Measurements from ENCODE around the gene HAPLN2.
"Not testable (repeated sequence)": the region's sequence is repeated elsewhere in the genome, so short reads cannot be mapped to it uniquely, and the experiment has no call there.

HAPLN2 gene

DNA sequence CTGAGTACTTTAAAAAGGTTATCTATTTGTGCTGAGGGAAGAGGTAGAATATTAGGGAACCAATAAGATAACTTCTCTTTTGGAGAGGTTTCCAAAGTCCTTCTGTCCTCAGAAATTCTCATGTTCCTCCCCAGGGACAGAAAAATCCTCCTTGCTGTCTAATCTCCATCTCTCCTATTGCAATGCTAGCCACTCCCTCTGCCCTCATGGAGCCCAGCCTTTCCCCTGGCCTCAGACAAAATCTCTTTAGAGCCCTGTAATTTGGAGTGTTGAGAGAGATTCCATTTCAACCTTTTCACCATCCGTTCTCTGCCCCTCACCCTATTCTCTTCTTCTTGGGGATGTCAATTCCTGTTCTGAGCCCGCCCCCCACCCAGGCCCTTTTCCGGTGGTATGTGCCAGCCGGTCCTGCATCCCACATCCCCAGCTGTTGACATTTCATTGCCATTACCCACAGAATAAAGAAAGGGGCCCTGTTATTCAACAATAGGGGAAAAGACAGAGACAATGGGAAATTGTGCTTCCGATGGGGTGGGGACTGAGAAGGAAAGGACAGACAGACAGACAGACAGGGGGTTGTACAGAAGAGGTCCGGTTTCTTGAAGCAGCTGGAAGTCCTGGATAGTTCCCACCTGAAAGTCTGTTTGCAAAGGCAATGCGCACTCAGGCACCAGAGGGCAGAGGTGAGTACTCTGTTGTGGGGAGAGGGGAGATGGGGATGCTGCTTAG lies at the start of gene HAPLN2:
Gene HAPLN2 (plus strand): TSS at position 563 of the 729 bp plus-strand sequence. CDS start 4,076 bp downstream, outside the sequence.
- no peak for DNase-seq (ENCODE audit: low spot score)

DNA sequence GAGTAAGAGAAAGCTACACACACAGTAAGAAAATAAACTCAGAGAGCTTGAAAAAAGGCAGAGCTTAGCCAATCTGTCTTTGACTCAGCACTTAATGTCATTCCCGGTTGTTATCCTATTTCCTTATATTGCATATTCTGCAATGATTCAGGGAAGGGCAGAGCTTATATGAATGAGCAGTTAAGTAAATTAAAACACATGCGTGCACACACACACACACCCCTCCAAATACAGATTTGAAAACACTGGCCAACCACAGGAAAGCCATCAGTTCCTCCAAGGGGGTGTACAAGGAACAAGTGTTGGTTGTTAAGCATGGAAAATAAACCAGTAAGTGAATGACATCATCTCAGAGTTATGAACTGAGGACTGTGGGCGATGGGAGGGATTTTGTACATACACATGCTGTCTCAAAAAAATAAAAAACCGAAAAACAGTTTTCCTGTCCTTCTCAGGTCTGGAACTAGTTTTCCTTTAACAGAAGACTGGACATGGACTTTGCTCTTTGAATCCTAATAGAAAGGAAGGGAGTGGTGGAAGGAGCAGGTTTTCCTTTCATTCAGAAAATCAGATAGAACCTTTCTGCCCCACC lies 47.9 kb upstream of the HAPLN2 start:
- DNase-seq (ENCODE audit: low spot score), result peak; percentile 58

DNA sequence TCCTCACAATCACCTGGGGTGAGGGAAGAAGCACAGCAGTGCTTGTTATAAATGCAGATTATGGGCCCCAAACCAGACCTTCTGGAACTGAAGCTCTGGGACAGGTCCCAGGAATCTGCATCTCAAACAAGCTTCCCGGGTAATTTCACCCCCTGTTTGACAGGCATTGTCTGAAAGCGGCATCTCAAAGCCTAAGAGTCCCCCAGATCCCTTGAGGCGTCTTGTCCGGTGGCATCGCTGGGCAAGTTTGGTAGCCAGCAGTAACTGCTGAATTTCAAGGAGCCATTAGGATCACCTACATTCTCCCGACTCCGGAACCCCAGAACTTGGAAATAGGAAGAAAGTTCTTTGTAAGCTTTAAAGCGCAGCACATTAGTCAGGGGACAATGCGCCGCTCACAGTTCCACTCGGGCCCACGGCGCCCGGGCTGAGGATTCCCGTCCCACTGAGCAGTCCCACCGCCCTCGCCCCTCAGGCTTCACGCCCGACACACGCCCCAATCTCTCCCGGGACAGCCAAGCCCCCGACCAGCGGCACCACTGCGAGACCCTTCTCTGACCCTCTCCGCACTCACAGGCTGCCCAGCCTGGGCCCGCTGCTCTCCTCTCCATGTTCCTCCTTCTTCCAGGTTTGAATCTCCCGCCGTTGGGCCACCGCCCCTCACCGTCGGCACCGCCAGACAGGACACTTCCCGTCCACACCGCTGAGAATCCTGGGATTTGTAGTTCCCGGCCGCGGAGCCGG lies 47.1 kb upstream of the HAPLN2 start, which contains the start of gene IQGAP3:
Gene IQGAP3 (minus strand): TSS at position 647 of the 744 bp plus-strand sequence. CDS start 36 bp downstream, at position 611.
- DNase-seq (ENCODE audit: low spot score), result peak; percentile 93

DNA sequence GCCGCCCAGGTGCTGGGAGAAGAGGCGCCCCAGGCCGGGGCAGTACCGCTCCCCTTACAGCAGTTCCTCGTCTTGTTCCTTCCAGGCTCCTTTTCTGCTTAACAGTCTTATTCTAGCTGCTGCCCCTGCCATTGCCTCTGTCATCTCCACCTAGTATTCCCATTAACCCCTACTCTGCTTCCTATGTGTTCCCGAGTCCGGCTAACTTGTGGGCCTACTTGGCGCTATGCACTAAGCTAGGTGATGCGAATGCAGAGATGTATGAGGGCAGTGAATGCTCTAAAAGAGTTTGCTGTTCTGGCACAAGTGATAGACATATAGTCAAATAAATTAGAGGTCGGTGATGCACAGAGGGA lies 46.6 kb upstream of the HAPLN2 start:
- no peak for DNase-seq (ENCODE audit: low spot score)

DNA sequence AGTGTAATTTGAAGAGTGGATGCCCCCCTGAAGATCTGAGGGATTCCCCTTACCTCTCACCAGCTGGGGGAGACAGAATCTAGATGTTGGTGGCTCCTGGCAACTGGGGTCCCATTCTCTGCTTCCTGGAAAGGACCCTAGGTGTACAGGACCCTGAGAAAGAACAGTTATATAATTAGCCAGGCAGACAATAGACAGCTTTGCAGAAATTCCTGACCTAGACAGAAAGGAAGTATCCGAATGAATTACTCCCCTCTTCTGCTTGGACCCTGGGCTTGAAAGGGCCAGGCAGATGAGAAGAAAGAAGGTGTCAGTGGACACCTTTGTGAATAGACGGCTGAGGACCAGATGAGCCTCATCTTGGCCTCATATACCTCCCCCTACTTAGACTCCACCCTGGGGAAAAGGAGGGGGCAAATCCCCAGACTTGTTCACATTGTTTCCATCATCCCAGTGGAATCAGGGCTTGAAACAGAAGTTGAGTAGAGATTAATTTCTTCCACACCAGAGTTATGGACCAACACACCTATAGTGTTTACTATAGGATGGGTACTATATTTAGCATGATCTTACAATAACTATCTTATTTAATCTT lies 45.1 kb upstream of the HAPLN2 start:
- DNase-seq (ENCODE audit: low spot score), result no peak

DNA sequence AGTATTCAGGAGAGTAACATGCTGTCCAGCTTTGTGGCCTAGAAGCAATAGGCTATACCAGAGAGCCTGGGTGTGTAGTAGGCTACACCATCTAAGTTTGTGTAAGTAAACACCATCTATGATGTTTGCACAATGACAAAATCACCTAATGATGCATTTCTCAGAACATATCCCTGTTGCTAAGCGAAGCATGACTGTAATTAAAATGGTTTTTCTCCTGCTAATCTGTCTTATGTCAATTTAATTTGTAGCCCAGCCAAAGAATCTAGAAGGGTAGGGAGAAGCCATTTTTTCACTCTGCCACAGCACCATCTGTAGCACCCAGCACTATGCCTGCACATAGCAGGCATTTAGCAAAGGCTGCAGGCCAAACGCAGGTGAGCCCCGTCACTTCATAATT lies 41.7 kb upstream of the HAPLN2 start:
- DNase-seq (ENCODE audit: low spot score), result no peak

DNA sequence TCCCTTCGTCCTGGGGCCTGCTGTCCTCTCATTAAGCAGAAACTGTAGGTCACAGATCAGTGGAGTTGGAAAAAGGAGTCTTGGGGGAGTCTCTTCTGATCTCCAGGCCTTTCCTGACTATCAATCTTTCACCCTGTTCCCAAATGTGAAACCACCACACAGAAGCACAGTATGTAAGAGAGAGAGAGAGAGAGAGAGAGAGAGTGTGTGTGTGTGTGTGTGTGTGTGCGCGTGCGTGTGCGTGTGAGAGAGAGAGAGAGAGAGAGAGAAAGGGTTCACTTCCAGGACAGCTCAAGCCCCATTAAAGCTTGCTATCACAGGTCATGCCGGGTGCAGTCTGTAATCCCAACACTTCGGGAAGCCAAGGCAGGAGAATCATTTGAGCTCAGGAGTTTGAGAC lies 41.2 kb upstream of the HAPLN2 start:
- no peak for DNase-seq (ENCODE audit: low spot score)

DNA sequence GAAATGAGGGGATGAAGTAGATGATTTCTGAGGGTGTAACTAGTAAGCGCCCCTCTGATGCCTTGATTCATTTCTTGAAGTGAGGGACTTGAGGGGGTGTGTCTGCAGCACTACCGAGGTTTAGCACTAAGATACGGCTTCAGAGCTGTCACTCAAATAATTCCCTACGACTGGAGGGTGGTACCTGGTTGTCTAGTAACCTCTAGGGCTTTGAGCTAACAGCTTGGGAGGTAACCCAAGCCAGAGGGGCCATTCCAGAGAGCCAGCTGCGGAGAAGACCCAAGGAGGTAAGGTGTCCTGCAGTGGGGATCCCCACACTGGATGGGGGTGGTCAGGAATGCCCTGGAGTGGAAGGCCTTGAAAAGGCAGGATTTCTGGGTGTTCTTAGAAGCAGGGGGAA lies 39.7 kb upstream of the HAPLN2 start, which contains the start of gene TTC24:
Gene TTC24 (plus strand): TSS at position 252 of the 400 bp plus-strand sequence. CDS start 1,642 bp downstream, outside the sequence.
- no peak for DNase-seq (ENCODE audit: low spot score)

DNA sequence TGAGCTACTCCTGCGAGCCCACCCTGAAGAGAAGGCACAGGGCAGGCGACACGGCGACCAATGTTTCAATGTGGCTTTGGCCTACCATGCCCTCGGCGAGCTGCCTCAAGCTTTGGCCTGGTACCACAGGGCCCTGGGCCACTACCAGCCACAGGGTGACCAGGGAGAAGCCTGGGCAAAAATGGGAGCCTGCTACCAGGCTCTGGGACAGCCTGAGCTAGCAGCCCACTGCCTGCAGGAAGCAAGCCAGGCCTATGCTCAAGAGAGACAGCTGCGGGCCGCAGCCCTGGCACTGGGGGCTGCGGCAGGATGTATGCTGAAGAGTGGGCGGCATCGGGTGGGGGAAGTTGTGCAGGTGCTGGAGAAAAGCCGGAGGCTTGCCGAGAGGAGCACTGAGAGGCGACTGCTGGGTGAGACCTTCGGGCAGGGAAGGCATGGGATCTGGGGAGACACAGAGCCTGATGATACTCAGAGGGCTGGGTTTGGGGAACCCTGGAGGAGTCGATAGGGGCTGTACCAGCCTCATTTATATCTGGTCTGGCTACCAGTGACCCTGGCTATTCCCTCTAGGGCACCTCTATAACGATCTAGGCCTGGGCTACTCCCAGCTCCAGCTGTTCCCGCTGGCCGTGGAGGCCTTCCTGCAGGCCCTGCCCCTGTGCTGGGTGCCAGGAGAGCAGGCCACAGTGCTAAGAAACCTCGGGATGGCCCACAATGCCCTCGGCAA lies 37.4 kb upstream of the HAPLN2 start:
- DNase-seq (ENCODE audit: low spot score), result no peak

DNA sequence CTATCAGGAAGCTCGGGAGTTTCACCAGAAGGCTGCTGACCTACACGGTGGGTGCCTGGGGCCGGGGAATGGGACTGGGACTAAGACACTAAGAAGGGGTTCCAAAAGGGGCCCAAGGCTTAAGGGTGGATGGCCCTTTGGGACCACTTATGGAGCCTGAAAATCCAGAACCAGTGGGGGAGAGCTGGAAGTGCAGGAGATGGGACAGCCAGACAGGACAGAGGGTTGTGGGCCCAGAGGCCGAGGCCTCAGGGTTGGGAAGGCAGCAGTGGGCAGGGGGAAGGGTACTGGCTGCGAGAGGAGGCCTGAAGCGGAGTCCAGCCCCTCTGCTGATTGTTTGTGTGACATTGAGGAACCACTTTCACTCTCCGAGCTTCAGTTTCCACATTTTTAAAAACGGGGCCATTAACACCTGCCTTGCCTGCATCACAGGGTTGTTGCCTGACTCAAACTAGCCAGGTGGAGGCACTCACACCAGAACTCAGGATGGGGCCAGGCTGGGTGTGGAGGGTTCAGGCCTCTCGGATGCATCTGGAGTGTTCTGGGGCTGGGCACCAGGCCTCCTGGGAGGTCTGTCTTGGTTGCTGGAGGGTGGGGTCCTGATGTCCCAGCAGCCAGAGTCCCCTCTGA lies 36.7 kb upstream of the HAPLN2 start:
- DNase-seq (ENCODE audit: low spot score), result no peak

DNA sequence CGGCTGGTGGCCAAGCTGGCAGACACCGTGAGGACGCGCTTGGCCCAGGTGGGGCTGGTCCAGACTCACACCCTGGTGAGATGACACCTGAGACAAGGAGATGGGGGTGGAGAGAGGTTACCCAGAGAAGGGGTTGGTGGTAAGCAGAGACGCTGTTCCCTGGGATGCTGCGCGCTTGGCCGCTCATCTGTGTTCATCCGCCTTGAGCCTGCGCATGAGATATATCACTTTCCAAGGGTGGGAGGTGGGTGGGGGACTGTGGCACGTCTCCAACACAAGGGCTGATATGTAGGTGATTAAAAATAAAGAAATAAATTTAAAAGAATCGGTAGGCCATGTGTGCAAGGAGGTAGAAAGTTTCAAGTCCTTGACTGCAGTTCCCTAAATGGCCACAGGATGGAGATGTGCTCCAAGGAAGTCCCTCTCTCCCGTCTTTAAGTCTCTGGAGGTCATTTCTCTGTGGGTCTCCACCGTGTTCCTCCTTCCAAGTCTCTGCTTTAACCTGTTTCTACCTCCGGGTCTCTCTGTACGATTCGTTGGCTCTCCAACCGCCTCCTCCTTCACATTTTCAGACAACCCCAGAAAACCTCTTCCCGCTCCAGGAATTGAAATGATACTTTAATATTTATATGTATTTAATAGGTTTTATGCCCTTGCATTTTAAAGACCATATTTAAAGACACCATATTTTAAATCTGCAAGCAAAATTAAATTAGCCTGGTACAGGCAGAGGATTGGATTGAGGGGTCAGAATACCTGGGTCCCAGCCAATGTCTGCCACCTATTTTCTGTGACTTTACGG lies 35.2 kb upstream of the HAPLN2 start:
- DNase-seq (ENCODE audit: low spot score), result peak; percentile 83

DNA sequence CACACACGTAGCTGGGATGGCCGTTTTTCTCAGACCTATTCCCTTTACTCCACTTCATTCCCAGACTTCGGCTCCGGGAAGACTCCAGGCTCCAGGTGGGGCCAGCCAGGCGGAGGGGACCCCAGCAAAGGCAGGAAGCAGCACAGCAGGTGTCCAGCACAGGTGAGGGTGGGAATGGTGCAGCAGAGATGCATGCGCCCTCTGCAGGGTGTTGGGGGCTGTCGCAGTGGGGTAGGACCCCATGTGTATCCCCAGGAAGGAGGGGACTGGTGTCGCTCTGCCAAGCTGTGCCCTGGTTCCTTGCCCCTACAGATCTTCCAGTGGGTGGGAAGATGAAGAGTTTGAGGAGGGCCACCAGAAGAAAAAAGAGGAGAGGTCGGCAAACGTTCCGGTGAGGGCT lies 34.4 kb upstream of the HAPLN2 start:
- no peak for DNase-seq (ENCODE audit: low spot score)

DNA sequence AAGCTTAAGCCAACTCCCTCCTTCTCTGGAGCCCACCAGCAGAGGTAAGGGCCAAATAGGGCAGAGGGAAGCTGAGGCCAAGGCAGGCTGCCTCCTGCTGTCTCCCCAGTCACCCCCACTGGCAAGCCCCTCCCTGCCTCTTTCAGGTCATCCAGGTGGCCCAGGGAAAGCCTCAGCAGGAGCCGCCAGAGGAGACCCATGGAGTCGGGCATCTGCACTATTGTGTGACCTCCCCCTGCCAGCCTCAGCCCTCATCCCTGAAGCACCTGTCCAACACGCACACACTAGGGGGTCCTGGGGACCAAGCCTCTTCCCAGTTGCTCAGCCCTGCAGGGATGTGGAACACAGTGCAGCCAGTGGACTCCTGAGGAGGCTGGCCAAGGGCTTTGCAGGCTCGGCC lies 32.9 kb upstream of the HAPLN2 start:
- no peak for DNase-seq (ENCODE audit: low spot score)

DNA sequence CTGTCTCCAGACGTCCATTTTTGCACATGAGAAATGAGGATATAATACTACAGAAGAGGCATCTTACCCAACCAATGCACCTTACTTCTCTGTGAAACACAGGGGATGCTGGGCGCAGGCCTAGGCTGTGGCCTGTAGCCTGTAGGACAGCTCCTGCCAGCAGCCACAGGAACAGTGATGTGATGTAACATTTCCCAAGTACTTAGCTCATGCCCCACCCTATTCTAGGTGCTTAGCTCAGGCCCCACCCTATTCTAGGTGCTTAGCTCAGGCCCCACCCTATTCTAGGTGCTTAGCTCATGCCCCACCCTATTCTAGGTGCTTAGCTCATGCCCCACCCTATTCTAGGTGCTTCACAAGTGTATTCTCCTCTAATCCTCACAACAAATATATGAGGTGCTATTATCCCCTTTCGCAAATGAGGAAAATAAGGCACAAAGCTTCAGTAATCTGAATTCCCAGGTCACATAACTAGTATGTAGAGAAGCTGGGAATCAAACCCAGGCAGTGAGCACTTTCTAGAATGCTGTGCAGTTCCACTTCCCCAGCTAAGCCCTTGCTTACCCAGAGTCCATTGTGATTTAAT lies 32.2 kb upstream of the HAPLN2 start:
- DNase-seq (ENCODE audit: low spot score), result no peak

DNA sequence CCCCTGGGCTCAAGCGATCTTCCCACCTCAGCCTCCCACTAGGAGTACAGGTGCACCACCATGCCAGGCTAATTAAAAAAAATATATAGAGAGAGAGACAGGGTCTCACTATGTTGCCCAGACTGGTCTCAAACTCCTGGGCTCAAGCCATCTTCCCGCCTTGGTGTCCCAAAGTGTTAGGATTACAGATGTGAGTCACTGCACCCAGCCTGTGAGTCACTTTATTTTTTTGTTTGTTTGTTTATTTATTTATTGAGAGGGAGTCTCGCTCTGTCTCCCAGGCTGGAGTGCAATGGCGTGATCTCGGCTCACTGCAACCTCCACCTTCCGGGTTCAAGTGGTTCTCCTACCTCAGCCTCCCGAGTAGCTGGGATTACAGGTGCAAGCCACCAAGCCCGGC lies 31.3 kb upstream of the HAPLN2 start:
- not testable (repeated sequence) for DNase-seq (ENCODE audit: low spot score)

DNA sequence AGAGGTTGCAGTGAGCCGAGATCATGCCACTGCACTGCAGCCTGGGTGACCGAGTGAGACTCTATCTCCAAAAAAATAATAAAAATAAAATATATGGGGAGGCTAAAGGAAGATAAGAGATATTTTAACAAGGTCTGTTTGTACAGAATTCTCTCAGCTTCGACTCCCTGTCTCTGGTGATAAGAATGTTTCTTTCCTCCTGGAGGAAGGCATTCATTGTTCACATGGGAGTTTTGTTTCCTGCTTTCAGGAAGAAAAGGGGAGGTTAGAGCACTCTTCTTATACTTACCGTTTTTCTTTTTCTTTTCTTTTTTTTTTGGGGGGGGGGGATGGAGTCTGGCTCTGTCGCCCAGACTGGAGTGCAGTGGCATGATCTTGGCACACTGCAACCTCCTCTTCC lies 29.7 kb upstream of the HAPLN2 start:
- DNase-seq (ENCODE audit: low spot score), result no peak

DNA sequence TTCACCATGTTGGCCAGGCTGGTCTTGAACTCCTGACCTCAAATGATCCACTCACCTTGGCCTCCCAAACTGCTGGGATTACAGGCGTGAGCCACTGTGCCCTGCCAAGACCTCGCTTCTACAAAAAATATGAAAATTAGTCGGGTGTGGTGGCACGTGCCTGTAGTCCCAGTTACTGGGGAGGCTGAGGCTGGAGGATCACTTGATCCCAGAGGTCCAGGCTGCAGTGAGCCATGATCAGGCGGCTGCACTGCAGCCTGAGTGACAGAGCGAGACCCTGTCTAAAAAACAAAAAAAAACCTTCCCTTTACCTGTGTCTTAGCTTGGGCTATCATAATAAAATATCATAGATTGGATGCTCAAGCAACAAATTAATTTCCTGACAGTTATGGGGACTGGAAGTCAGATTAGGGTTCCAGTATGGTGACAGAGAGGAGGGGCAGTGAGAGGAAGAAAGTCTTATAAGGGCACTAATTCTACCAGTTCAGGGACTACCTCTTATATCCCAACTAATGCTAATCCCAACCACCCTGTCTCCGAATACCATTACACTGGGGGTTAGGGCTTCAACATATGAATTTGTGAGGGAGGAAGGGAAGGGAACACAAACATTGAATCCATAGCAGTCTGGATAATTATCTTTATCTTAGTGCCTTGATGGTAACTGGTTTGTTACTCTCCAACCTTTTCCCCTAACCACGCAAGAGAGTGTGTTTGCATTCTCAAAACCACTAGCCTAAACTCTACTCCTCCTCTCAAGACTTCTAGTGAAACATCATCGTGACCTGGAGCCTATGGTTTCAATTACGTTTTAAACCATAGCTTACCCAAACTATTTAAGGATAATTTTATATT lies 28.7 kb upstream of the HAPLN2 start:
- DNase-seq (ENCODE audit: low spot score), result no peak

DNA sequence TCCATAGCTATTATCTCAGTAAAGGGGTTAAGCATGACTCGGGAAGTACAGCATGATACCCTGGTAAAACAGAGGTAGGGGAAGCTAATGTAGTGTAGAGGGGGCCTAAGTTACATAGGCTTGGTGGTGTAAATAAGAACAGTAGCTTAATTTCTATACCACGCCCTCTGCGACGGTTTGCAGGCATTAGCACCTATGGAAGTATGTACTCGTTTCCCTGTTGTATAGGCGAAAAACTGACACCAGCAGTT lies 28.1 kb upstream of the HAPLN2 start:
- DNase-seq (ENCODE audit: low spot score), result no peak

DNA sequence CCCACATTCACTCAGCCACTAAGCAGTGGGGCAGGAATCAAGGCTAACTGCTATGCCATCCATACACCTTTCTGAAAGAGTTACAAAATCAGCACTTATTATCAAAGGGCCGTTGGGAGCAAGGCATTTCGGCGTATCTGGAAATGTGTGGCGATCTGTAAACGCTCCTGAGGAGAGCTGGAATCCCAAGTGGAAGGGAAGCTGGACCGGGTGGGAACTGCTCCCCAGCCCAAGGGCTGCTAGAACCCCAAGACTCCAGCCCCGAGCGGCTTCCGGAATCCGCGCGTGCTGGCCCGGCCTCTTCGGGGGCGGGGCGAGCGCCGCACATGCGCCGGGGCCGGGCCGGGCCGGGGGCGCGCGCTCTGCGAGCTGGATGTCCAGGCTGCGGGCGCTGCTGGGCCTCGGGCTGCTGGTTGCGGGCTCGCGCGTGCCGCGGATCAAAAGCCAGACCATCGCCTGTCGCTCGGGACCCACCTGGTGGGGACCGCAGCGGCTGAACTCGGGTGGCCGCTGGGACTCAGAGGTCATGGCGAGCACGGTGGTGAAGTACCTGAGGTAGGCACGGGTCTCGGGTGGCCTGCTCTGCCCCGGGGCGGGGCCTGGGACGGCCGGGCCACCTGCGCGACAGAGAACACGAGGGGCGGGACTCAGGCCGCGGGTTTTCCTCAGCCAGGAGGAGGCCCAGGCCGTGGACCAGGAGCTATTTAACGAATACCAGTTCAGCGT lies 27.6 kb upstream of the HAPLN2 start, which contains the start of gene NAXE:
Gene NAXE (plus strand): TSS at position 345 of the 726 bp plus-strand sequence. CDS start 29 bp downstream, at position 374.
- peak; percentile 69 for DNase-seq (ENCODE audit: low spot score)

All from LoVo (cell line).